ENCODE data around the gene HDAC9.

Gene HDAC9

DNA sequence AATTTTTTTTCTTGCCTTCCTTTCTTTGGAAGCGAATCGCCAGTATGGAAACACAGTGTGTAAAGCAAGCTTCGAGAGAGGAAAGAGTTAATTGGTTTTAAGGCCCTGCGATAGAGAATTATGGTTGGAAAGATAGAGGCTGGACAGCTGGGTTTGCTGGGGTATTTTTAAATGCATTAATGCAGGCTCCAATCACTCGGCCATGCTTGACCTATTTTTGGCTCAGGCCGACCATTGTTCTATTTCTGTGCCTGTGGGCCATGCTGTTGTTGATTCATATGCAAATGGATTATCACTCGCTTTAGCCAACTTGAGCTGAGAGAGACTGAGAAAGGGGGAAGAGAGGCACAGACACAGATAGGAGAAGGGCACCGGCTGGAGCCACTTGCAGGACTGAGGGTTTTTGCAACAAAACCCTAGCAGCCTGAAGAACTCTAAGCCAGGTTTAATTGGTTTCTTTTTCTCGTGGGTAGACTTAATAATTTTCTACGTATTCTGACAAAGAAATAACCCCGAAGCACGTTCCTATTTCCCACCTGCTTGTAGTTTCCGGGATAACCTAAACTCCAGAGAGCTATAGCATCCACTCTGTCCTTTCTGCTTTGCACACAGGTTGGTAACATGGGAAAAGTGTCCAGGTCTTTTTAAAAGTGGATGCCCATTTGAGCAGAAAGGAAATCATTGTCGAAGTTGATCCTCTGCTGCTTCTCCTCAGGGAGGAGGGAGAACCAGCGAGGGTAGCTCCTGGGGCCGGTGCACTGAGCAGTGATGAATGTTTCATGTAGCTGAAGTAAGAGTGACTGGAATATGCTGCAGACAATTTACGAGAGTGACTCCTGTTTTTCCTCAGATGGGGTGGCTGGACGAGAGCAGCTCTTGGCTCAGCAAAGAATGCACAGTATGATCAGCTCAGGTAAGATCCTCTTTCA lies at the start of gene HDAC9:
Gene HDAC9 (plus strand): TSS at position 338 of the 929 bp plus-strand sequence. CDS start 554 bp downstream, at position 892.
- DNase-seq (ENCODE audit: low spot score), result no peak

DNA sequence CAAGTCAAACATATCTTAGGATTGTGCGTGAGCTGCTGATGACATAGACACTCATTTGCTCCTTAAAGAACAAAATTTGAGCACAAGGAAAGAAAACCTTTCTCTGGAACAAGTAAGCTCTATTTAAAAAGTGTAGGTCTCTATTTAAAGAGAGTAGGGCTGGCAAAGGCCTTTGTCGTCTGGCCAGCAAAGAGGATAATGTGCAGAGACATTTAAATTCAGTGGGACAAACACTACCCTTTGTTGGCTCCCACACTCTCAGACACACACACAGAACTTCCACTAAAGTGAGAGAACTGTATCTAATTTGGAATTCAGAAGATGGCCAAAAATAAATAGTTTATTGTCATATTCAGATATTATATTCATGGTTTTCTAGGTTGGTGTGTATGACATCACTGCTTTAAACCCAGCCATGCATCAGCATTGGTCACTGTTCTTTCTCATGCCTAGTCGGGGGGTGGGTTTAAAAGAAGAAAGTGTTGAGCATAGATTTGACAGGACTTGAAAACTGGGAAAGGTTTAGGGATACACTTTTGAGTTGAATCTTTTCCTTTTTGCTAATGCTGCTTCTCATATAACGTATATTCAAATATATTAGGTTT lies 49.5 kb upstream of the HDAC9 start:
- no peak for DNase-seq (ENCODE audit: low spot score)

DNA sequence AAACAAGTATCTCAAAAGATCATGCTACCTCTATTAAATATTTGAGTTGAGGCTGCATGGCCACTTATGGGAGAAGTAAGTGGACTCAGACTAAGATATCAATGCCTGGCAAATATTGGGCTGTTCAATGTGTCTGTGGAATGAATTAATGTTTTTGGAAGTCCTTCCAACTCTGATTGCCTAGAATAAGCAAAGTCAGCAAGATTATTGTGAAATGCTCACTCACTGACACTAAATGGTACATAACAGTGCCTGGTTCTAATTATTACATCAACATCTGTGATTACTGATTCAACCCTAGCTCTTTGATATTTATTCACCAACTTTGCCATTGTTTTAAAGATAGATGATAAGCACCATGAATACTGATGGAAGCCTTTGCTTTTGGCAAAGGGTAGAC lies 45.5 kb upstream of the HDAC9 start:
- DNase-seq (ENCODE audit: low spot score), result no peak

DNA sequence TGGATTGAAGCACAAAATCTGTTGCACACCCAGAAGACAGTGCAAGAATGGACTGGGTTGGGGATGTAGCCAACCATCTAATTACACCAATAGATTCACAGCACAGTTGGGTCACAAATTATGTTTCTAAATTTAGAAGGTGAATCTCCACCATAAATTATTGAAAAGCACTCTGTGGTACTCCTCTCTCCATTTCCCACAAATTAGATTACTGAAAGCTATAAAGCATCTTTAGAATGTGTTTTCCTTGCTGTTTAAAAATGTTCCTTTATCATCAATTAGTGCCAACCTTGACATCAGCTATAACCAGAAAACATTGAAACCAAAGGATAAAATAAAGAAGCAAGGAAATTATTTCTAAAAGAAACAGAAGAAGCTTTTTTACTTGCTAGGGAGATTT lies 39.9 kb upstream of the HDAC9 start:
- no peak for DNase-seq (ENCODE audit: low spot score)

DNA sequence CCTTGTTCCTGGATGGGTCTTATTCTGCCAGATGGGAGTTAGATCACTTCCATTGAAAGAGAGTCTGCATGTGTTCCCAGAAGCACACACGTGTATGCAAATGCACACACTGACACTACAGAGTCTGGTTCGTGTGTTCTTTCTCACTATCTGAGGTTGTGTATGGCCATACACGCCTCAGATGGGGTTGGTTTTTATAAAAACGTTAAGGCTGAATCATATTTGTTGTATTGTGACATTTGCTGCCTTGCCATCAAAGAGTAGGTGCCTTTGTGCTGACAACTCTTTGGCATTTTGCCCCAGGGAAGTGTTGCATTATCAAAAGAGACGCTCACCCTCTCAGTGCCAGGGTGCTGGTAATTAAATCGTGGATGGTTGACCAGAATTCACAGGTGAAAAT lies 37.7 kb upstream of the HDAC9 start:
- no peak for DNase-seq (ENCODE audit: low spot score)

DNA sequence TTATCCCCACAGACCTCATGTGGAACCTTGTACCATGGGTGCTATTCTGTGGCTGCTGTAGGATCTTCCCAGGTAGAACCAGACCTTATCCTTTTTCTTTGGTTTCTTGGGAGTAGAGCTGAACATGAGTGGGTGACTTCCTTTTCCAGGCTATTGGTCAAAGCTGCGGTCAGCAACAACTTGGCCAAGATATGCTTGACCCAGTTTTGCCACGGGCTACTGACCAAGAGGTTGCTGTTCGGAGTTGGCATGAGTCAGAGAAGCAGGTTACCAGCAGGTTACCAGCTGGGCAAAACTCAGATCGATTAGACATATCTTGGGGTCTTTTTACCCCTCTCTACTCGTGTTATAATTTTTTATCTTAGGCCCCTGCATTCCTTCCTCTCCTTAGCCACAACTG lies 36.7 kb upstream of the HDAC9 start:
- DNase-seq (ENCODE audit: low spot score), result no peak

DNA sequence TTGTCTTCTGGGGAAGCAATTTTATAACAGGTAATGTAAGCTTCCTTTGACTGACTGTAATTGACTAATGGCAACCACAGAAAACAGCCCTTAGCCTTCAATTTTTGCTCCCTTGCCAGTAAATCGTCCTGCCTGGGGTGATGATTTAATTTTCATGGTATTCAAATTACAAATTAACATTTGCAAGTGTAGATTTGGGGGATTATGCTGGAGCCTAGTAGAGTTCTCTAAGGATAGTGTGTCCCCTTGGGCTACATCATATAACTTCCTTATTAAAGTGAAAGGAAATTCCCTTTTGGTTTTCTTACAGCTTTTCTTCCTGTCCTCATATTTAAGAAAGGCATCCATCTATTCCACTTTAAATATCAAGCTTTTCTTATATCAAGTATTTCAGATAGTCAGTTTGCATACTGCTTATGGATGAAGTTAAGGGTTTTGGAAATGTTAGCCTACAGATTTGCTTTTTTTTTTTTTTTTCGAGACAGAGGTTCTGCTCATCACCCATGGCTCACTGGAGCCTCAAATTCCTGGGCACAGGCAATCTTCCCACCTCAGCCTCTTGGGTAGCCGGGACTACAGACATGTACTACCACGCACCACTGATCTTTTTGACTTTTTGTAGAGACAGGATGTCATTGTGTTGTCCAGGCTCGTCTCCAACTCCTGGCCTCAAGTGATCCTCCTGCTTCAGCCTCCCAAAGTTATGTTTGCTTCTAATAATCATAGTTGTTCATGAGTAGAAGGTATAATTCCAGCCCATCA lies 35.9 kb upstream of the HDAC9 start:
- DNase-seq (ENCODE audit: low spot score), result no peak

DNA sequence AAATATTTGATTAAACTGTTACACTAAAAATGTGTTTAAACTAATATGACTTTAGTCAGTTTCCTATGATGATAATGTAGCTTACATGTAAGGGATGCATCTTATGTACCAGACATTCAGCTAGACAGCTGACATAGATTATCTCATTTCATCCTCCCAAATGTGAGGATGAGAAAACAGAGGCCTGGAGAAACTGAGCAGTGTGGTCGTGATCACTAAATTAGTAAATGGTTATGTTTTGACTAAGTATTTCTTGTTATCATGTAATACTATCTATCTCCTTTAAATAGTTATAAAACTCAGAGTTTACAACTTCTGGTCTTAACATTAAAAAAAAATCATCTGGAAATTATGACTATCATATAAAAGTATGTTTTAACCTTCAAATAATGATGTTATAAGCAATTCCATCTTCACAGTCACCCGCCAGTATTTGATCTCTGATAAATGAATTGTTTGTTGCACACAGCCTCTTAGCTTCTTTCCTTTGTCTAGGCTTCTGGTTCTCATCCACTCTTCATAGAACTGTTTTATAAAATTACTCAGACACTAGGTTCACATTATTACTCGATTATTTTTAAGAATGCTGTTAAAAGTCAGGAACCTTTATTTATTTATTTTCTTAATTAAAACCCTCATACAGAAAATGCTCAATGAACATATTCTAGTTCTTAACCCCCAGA lies 33.6 kb upstream of the HDAC9 start:
- no peak for DNase-seq (ENCODE audit: low spot score)

DNA sequence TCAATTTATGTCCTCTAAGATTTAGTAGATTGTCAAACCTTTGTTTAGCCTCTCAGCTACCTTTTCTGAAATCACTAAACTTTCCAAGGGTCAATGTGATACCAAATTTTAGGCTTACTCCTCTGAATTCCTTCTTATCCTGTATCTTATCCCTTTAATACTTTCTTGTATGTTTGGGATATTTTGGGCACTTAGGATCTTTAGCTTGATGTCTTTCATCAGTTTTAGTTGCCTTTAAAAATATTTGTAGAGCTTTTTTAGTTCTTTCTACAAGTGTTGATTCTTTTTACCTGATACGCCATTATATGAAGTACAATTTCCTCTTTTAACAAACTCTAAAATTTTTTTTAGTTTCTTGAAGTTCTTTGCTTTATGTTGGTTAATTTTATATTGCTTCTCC lies 30.7 kb upstream of the HDAC9 start:
- no peak for DNase-seq (ENCODE audit: low spot score)

DNA sequence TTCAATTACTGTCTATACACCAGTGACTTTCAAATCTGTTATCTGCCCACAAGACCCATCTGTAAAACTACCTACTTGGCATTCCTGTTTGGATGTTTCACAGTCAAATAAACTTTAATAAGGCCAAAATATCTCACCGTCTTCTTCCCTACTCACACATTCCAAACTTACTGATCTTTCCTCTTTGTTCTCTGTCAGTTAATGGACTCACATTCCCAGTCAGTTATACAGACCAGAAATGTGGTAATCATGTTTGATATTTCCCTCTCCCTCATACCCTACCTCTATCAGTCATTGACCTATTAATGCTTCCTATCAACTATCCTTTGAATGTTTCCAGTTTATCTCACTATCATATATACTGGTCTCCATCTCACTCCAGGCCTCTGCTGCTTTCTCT lies 28.5 kb upstream of the HDAC9 start:
- DNase-seq (ENCODE audit: low spot score), result no peak

DNA sequence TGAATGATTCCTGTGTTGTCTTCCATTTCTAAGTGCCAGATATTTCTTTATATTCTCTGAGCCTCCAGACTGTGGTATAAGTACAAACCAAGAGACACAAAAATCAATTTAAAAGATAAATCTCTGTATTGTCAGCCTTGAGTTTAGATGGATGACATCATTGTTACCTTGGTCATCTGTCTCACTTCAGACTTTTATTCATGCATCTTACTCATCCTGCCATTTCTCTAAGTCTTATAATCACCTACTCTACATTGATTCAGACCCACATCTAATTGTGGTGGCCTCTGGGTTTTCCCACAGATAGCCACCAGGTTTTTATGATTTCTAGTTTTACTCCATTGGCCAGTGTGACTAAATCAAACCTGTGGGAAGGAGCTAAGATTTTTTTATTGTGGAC lies 26.8 kb upstream of the HDAC9 start:
- DNase-seq (ENCODE audit: low spot score), result no peak

DNA sequence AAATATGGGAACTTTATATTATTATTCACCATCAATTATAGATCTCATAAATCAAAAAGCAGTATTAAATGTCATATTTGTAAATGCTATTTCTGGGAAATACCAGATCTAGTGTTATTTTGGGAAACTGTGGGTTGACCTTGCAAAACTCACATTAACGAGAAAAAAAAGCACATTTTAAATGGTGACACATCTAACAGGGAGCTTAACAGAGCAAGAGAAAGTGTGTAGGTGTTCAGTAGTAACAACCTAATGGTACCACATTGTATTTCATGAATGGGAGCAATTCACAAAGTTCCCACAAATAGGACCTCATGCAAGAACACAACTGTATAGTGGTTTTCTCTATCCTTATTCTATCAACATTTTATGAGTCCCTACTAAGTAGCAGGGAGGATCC lies 26.2 kb upstream of the HDAC9 start:
- no peak for DNase-seq (ENCODE audit: low spot score)

DNA sequence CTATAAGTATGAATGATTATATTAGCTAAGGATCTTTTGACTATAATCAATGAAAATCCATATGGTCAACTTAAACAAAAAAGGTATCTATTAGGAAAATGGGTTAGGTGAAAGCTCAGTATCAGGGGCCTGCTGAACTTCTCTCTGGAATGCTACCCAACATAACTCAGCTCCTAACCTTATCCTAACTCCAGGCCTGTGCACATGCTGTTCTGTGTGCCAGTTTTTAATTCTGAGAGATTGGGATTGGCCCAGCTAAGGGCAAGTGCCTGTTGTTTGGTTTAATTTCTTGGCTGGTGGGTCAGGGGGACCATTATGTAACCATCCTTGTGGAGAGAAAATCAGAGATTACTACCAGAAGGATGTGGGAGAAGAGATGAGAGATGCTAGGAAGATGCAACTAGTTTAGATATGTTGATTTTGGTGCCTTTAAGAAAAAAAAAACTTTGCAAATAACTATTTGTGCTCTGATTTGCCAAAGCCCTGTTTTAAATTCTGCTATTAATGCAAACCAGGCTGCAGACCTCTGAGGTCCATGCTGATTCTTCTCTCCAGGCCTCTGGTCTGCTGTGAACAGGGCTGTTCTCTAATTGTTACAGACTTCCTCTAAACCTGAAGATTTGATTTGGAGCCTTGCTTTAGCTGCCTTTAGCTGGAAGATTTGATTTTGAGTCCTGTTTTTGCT lies 23.9 kb upstream of the HDAC9 start:
- no peak for DNase-seq (ENCODE audit: low spot score)

DNA sequence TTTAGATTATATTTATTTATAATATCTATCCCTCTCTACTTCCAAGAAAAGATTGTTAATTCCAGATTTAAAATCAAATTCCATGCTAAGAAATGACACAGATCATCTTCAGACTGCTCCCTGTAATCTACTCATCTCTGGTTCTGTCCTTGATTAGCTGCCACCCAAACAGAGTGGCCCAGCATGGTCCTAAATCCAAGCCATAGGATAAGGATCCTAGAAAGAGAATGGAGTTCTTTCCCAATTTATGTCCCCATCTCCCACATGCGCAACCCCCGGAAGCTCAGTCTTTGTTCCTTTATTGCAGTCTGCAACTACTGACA lies 23.4 kb upstream of the HDAC9 start:
- no peak for DNase-seq (ENCODE audit: low spot score)

DNA sequence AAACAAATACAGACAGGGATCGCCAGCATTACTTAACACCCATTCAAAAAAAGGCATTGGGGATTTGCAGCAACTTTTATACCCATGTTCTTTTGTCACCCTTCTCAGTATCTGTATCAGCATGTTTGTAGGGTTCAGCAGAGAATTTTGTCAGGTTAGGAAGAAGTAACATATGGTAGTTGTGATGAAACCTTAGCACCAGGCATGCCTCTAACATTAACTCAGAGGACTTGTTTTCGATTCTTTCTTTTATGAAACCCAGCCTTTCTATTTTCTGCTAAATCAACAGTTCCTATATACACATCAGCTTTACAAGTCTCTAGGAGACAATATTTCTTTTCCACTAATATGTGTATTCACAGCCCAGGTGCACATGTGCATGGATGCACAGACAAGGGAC lies 22.4 kb upstream of the HDAC9 start:
- DNase-seq (ENCODE audit: low spot score), result no peak

DNA sequence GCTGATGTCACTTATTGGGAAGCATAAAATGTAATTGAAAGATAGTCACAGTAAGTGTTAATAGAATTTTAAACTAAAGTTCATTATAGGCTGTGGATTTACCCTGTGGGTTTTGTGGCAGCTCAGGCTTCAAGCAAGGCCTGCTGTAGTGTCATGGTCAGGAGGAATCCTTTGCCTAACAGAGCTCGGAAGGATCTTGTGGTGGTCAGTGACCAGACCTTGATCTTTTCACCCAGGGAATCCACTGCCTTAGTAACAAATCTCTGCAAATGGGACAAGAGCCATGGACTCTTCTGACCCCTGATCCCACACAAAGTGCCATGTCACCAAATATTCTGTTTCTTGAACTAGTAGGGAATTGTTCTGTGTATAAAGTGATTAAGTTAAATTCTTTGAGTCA lies 20.6 kb upstream of the HDAC9 start:
- DNase-seq (ENCODE audit: low spot score), result no peak

DNA sequence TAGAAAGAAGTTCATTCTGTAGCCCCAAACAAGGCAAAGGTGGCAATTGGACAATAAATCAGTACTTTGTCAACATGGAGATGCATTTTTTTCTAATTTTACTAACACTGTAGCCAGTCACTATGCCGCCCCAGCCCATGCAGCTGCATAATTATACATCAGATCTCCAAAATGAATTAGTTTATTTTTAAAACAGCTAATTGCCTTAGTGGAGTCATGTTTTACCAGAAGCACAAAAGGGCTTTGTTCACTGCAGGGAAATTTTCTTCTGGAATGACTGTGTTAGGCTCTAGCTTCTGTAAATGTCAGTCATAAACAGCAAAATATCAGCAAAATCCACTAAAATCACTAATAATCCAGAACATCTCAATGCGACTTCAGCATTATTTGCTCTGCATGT lies 20.1 kb upstream of the HDAC9 start:
- no peak for DNase-seq (ENCODE audit: low spot score)

DNA sequence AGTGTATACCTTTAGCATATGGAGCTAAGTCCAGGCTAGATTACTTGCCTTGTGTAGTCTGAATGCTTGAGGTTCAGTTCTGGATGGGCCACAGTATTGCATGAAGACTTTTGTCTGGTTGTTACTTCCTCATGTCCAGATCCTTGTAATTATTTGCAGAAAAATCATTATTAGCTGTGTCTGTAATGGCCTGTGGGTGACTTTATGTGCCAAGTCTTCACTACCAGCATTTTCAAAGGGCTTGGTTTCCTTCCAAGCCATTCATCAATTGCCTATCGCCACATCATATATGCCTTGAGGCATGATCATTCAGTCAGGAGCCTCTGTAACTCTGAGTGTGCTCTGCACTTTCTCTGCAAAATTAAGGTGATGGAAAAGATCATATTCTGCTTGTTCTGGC lies 13.8 kb upstream of the HDAC9 start:
- no peak for DNase-seq (ENCODE audit: low spot score)

DNA sequence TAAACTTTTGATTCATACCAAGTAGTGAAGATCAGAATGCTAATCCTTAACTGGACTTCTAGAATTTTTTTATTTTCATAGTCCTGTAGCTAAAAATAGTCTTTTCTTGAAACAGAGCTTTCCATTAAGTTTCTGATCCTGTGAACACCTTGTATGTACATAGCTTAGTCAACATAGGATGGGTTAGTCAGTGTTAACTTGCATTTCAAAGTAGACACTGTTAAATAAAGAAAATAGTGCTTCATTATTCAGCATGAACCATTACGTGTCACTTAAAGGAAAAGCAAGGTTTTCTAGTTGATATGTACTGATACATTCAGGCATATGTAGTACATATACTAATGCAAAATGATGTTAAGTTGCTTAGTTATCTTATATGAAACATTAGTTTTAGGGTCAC lies 7.5 kb upstream of the HDAC9 start:
- no peak for DNase-seq (ENCODE audit: low spot score)

DNA sequence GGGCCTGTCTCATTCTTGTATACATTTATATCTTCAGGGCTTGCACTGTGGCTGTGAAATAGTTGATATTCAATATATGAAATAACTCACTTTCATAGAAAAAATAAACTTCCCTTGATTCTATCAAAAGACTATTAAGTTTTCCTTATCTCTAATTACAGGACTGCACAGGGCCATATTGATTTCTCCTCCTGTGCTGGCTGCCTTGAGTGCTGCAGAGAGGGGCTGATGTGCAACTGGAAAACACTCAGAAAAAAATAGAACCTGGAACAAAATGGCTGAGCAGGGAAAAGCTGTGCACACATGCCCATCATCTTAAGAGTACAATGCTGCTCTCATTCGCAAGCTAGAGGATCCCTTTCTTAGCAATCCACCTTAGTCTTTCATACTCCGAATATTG lies 5.9 kb upstream of the HDAC9 start:
- DNase-seq (ENCODE audit: low spot score), result no peak

DNA sequence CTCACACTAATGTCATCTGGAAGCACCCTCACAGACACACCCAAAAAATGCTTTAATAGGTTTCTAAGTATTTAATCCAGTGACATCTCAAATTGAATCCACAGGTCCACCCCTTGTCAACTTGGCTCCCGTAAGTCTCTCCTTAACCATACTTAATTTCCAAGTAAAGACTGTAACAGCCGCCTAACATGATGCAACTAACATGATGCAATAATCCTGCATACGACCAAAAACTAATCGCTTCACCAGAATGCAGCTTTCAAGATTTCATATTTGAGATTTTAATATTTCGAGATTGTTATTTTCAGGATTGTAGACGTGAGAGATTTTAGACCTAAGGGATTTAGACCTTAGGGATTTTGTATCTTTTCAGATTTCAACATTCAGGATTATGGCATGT lies 3.7 kb upstream of the HDAC9 start:
- DNase-seq (ENCODE audit: low spot score), result no peak

DNA sequence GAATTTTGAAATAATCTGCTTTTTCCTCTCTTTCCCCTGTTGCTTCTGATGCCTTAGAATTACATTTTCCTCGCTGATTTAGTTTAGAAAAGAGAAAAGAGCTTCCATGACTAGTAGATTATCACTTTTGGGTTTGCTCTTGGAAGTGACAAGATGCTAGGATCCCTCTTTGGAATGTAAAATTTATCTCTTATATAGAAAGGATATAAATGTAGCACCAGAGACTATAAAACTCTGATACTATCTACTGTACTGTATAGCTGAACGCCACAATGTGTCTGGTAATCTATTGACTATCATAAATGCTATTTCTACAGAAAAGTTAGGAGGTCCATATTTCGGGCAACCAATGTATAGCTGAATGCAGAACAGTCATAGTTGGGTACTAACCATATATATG lies 1.1 kb upstream of the HDAC9 start:
- no peak for DNase-seq (ENCODE audit: low spot score)

All from hematopoietic multipotent progenitor cell treated with erythropoietin and hydrocortisone succinate and interleukin-3 and kit ligand, for 17 days (in vitro differentiated cells).